VCaP (cell line): ENCODE results near the gene SLC39A11.

Experiments used
- H3K27ac ChIP-seq: fragments of 450-650 bp; 2 replicates; pipeline ENCODE4 v1.5.1; 2017
- TF ChIP-seq, protein P1 (sequence below): fragments of 450-650 bp; conservative IDR thresholded peaks from 2 replicates; pipeline ENCODE4 v1.5.1; 2017; ENCODE audit warnings: mild to moderate bottlenecking, moderate library complexity

SLC39A11 gene

DNA sequence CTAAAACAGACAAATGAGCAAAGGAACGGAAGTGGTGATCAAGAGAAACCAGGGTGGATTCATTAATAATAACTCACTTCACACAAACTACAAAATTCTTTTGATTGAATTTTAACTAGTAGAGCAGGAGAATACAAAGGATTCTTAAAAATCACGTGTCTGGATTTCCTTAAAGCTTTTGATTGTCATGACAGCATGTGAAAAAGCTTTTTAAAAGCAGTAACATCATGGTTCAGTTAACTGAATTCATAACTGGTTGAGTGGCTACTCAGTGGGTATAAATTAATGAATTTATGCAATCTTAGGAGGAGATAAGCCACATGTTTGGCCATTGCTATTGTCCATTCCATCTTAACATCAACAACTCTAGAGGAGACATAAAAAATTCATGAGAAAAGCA is 333.2 kb downstream of the SLC39A11 start:
- TF ChIP-seq, protein P1, sequence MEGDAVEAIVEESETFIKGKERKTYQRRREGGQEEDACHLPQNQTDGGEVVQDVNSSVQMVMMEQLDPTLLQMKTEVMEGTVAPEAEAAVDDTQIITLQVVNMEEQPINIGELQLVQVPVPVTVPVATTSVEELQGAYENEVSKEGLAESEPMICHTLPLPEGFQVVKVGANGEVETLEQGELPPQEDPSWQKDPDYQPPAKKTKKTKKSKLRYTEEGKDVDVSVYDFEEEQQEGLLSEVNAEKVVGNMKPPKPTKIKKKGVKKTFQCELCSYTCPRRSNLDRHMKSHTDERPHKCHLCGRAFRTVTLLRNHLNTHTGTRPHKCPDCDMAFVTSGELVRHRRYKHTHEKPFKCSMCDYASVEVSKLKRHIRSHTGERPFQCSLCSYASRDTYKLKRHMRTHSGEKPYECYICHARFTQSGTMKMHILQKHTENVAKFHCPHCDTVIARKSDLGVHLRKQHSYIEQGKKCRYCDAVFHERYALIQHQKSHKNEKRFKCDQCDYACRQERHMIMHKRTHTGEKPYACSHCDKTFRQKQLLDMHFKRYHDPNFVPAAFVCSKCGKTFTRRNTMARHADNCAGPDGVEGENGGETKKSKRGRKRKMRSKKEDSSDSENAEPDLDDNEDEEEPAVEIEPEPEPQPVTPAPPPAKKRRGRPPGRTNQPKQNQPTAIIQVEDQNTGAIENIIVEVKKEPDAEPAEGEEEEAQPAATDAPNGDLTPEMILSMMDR: no peak
- no peak overlapping the region for H3K27ac ChIP-seq

DNA sequence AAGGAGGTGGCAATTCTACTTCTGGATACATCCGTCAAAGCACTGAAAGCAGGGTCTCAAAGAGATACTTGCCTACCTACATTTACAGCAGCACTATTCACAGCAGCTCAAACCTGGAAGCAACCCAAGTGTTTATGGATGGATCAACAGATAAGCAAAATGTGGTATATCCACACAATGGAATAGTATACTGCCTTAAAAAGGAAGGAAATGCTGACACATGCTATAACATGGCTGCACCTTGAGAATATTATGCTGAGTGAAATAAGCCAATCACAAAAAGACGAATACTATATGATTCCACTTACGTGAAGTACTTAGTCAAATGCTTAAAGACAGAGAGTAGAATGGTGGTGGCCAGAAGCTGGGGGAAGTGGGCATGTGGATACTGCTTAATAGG is 336.2 kb downstream of the SLC39A11 start:
- TF ChIP-seq, protein P1: no peak
- no peak overlapping the region for H3K27ac ChIP-seq

DNA sequence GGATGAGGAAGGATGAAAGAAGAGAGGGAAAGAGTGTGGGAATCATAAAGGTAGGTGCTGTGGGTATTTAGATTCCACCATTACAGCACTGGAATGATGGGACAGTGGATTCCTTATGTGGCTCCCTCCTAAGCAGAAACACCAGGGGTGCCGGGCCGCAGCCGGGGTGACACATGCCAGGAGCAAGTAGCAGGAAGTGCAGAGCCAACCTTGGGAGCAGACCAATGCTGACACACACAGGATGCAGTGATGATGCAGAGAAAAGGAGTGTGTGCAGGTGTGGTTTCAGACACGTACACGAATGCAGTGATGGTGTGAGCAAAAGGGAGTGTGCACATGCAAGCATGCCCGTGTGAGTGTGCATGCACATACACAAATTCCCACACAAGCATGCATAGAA is 338.0 kb downstream of the SLC39A11 start:
- H3K27ac ChIP-seq: no peak overlapping the region
- TF ChIP-seq, protein P1: no peak

DNA sequence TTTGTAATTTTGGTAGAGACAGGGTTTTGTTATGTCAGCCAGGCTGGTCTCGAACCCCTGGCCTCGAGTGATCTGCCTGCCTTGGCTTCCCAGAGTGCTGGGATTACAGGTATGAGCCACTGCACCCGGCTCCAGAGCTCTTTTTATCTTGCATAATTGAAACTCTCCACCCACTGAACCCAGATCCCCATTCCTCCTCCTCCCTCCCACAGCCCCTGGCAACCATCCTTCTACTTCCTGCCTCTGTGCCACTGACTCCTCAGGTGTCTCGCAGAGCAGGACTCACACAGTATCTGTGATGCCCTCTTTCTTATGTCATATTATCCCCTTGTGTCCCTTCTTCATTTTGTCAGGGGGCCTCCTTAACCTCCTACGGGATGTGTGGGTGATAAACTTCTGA is 340.7 kb downstream of the SLC39A11 start:
- TF ChIP-seq, protein P1: no peak
- no peak overlapping the region for H3K27ac ChIP-seq

DNA sequence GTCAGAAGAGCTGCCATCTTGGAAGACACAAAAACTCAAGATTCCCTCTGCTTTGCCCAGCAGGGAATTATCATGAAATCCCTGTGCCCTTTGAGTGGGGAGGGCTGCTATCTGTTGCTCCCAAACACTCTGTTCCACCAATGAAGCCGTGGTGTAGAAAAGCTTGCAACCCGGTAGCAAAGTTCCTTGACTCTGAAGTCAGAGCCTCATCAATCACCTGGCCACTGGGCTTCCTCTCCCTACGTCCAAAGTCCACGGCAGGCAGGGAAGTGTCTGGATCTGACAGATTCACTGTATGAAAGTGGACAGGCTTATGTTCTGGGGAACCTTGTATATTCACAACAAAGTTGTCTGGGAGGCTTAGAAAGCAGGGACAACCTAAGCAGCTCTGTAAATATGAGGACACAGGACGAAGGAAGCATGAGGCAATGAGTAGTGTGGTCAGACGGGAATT is 343.3 kb downstream of the SLC39A11 start:
- TF ChIP-seq, protein P1: no peak
- no peak overlapping the region for H3K27ac ChIP-seq

DNA sequence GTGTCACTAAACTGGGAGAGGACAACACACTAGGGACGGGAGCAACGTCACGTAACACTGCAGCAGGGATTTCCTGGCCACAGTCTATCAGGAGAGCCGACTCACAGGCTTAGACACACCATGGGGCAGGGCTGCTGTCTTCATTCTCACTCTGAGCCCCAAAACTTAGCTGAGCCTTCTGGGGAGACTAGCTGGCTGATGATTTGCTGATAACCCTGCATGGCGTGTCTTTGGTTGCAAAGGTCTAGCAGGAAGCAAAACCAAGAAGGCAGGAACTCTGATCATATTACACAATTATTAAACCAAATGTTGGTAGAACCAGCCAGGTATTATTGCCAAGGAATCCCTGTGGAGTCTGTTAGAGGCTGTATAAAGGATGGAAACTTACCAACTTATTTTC is 345.0 kb downstream of the SLC39A11 start:
- H3K27ac ChIP-seq: no peak overlapping the region
- TF ChIP-seq, protein P1: no peak

DNA sequence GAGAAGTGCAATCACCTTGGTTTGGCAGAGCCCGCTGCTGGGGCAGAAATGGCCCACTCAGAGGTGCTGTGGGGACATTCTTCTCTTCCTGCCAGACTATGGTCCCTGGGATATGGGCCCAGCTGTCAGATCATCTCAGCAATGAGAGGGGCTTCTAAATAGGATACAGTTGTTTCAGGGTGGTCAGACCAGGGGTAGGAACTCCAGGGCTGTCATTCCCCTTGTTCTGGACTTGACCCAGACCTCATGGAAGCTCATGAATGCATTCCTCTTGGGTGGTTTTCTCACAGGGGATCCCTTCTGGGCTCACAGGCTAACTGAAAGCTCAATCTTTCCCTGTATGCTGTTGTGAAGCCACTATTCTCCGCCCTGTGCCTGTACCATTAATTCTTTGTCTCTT is 347.2 kb downstream of the SLC39A11 start:
- no peak overlapping the region for H3K27ac ChIP-seq
- TF ChIP-seq, protein P1: no peak
